Upper lobe of right lung (tissue), 1 donor: ENCODE results near the gene WEE2. TPM values are rescaled to one million over a fixed set of nuclear protein-coding genes. Genes with fewer than 3 reads are reported as not detected.

Experiments used
- ATAC-seq: fragments of 200-7000 bp; cut with Tn5 transposase; one replicate; pipeline ENCODE4 v1.9.1; 2020; ENCODE audit warnings: mild to moderate bottlenecking, moderate library complexity
- DNase-seq: peaks from one replicate; pipeline ENCODE4 v3.0.0-alpha.2; 2020
- H3K27ac ChIP-seq: fragments of 200-600 bp; one replicate; pipeline ENCODE4 v1.8.0; 2022
- H3K27me3 ChIP-seq: fragments of 200-600 bp; one replicate; pipeline ENCODE4 v1.8.0; 2022; ENCODE audit warnings: mild to moderate bottlenecking
- H3K36me3 ChIP-seq: fragments of 200-600 bp; one replicate; pipeline ENCODE4 v1.8.0; 2022
- H3K4me1 ChIP-seq: fragments of 200-600 bp; one replicate; pipeline ENCODE4 v1.8.0; 2022
- H3K4me3 ChIP-seq: fragments of 200-600 bp; one replicate; pipeline ENCODE4 v1.8.0; 2022; ENCODE audit warnings: mild to moderate bottlenecking
- H3K9me3 ChIP-seq: fragments of 200-600 bp; one replicate; pipeline ENCODE4 v1.8.0; 2022
- CTCF ChIP-seq: fragments of 200-600 bp; IDR thresholded peaks from one replicate; pipeline ENCODE4 v1.8.0; 2022; ENCODE audit warnings: antibody characterized with exemption
- intact Hi-C: fragments of 100-400 bp; cut with DNase I; formaldehyde crosslinking; loops from one replicate; pipeline ENCODE4 v1.11.0; 2022
- total RNA-seq: library from RNA; stranded (reverse); fragmentation: NEBNext Ultra II Directional; extraction: Animal tissue kit (Norgen Biotek cat#: 25700); gene quantifications from one replicate; pipeline ENCODE4 v1.2.1, GENCODE V29; 2021
- donor health status: DM: no; HTN: yes; CAD: no; lungs with severe emphysema.

WEE2 gene
- total RNA-seq, 1 donor from 2014 or later = not detected

GRCh38 chr7:141702047-141702567 is 6.0 kb upstream of the WEE2 start, which contains the start of gene DENND11:
TSS of gene DENND11 (minus strand) at chr7:141702166. CDS start at chr7:141702153, 13 bp downstream.
- Histone ChIP-seq H3K36me3 (no peaks in the 10 kb centered on the region), H3K9me3 (no peaks in the 10 kb centered on the region), H3K27ac (peak within 1 kb of the TSS; percentile 84), H3K4me1 (peaks cover 23% of the 10 kb centered on the region), H3K4me3 (peak within 1 kb of the TSS; percentile 73), H3K27me3 (no peaks in the 10 kb centered on the region)
- no peak for TF ChIP-seq CTCF
- ATAC-seq (peak; percentile 87), DNase-seq (peak; percentile 81)
- intact Hi-C loops = no loop called here

- Histone ChIP-seq H3K9me3 (no peaks in the 10 kb centered on the region), H3K27me3 (no peaks in the 10 kb centered on the region), H3K4me1 (peaks cover 15% of the 10 kb centered on the region), H3K4me3 (peak overlapping the region; percentile 63), H3K36me3 (no peaks in the 10 kb centered on the region), H3K27ac (no peak overlapping the region)
- intact Hi-C loops = no loop called here
- TF ChIP-seq CTCF = no peak
- DNase-seq (no peak), ATAC-seq (no peak)
These were observed 5.3 kb upstream of the WEE2 start for GRCh38 chr7:141702892-141703291.

DNA sequence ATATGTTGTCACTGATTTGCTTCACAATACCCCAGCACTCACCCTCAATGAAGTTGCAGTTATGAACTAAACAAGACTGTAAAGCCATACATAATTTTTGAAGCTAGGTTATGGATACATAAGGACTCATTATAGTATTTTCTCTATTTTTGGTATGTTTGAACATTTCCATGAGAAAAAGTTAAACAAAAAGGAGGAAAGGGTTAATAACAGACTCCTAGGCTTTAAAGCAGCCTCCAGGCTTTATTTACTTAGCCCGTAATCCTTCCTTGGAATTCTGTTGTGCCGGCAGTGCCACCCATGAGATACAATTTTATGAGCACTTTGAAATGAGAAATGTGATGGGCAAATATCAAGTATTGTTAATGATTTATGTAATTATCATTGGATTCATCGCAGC is 4.0 kb upstream of the WEE2 start:
- intact Hi-C loops = no loop called here

DNA sequence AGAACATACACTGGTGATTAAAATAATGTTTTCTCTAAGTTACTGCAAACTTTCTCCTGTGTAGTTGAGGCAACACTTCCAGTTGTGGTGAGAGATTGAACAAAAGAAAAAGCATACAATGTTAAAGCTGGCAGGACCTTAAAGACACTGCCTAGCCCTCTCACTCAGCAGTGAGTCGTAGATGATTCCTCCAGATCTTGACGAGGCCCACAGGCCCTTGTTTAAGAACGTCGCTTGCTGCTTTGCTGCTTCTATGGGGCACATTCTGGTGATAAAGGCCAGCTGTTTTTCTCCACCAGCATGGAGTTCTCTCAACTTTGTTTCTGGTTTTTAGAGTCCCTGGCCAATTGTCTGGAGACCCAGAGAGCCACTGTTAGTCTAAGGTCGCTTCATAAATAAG is 3.4 kb upstream of the WEE2 start:
- no peak overlapping the region for H3K27ac ChIP-seq
- no peak overlapping the region for H3K4me3 ChIP-seq
- H3K36me3 ChIP-seq = no peaks in the 10 kb centered on the region
- no peak for TF ChIP-seq CTCF
- ATAC-seq (no peak), DNase-seq (no peak)
- intact Hi-C loops = no loop called here
- no peaks in the 10 kb centered on the region for H3K27me3 ChIP-seq
- peaks cover 8% of the 10 kb centered on the region for H3K4me1 ChIP-seq
- no peaks in the 10 kb centered on the region for H3K9me3 ChIP-seq

More for the DNA sequence above, 4.0 kb upstream of the WEE2 start:
- Histone ChIP-seq H3K27ac (no peak overlapping the region), H3K9me3 (no peaks in the 10 kb centered on the region), H3K27me3 (no peaks in the 10 kb centered on the region), H3K36me3 (no peaks in the 10 kb centered on the region), H3K4me3 (no peak overlapping the region), H3K4me1 (peaks cover 8% of the 10 kb centered on the region)
- TF ChIP-seq CTCF = no peak
- no peak for DNase-seq
- no peak for ATAC-seq

DNA sequence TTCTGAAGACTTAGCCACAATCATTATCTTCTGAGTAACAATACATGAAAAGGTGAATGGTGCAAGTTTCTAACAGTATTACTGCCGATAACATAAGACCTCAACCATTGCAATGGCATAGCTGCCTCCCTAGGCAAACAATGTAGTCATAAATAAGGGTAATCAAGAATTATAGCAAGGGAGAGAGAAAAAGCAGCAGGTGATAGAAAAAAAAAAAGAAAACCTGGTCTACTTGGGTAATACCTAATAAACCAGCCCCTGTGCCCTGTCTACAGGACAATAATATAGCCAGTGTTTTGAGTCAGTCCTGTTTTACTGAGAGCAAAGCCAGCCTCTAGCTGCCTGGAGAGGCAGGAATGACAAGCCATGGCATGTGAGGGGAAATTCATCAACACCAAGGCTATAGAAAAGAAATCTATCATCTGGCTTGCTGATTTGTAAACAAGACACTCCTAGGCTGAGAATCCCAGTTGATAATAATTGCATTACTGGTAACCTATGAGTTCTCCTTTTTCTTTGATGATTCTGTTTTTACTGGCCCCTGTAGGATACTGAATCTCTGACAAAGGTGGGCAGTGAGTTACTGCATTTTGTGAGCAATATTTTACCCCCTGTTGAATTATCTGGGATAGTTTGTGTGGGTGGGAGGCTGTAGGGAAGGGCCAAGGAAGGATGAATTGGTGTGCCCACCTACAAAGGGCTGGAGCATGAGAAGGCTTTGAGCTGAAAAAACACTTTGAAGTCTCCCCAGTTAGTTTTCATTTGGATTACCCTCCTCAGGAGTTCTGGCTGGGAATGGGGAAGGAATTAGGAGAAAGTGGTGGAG is 1.7 kb upstream of the WEE2 start:
- no peaks in the 10 kb centered on the region for H3K9me3 ChIP-seq
- no peak overlapping the region for H3K4me3 ChIP-seq
- H3K4me1 ChIP-seq = peaks cover 8% of the 10 kb centered on the region
- TF ChIP-seq CTCF = no peak
- DNase-seq (no peak), ATAC-seq (no peak)
- intact Hi-C loops = no loop called here
- H3K27ac ChIP-seq = no peak overlapping the region
- H3K36me3 ChIP-seq = no peaks in the 10 kb centered on the region
- H3K27me3 ChIP-seq = no peaks in the 10 kb centered on the region
